Measurements from ENCODE around the gene CAPS2. TPM values are rescaled to one million over a fixed set of nuclear protein-coding genes. Genes with fewer than 3 reads are reported as not detected.

Gene CAPS2
- total and polyA plus RNA-seq, 12 donors = 1.4 to 16.0 (median 12.6) TPM

- Histone ChIP-seq H3K27me3 (no peaks in the 10 kb centered on the region), H3K27ac (no peak overlapping the region), H3K4me3 (no peak overlapping the region), H3K36me3 (no peaks in the 10 kb centered on the region), H3K9me3 (no peaks in the 10 kb centered on the region), H3K4me1 (peaks cover 0 to 8% (median 0%) of the 10 kb centered on the region in 9 donors)
- intact Hi-C loops (cut with DNase I) = no loop called here
- DNase-seq (peak in 1 of 2 donors; percentile 8), ATAC-seq (peak in 7 of 8 donors; percentile 69 to 97 (median 83))
- no peak for TF ChIP-seq CTCF (IDR thresholded peaks at IDR 0.05)
Observed at GRCh38 chr12:75364919-75365318, 34.8 kb upstream of the CAPS2 start.

- ATAC-seq (no peak), DNase-seq (no peak)
- H3K27ac ChIP-seq = no peak overlapping the region
- H3K4me1 ChIP-seq = peaks cover 0 to 8% (median 0%) of the 10 kb centered on the region in 9 donors
- H3K36me3 ChIP-seq = no peaks in the 10 kb centered on the region
- intact Hi-C loops (cut with DNase I) = no loop called here
- no peak overlapping the region for H3K4me3 ChIP-seq
- no peaks in the 10 kb centered on the region for H3K27me3 ChIP-seq
- 59 to 70% methylated on average over 1 of the region's 1 CpG for WGBS, 2 donors
- peaks cover 0 to under 1% (median 0%) of the 10 kb centered on the region in 11 donors for H3K9me3 ChIP-seq
- TF ChIP-seq CTCF (IDR thresholded peaks at IDR 0.05) = no peak
Observed at GRCh38 chr12:75361408-75361807, 31.3 kb upstream of the CAPS2 start.

GRCh38 chr12:75360920-75361319, 30.8 kb upstream of the CAPS2 start:
- ATAC-seq (no peak), DNase-seq (no peak)
- TF ChIP-seq CTCF (IDR thresholded peaks at IDR 0.05) = no peak
- H3K27ac ChIP-seq = no peak overlapping the region
- intact Hi-C loops (cut with DNase I) = no loop called here
- H3K9me3 ChIP-seq = peaks cover 0 to 5% (median 0%) of the 10 kb centered on the region in 11 donors
- no peak overlapping the region for H3K4me3 ChIP-seq
- H3K4me1 ChIP-seq = peaks cover 0 to 8% (median 0%) of the 10 kb centered on the region in 9 donors
- H3K27me3 ChIP-seq = no peaks in the 10 kb centered on the region
- no peaks in the 10 kb centered on the region for H3K36me3 ChIP-seq

- Histone ChIP-seq H3K9me3 (peaks cover 0 to 43% (median 12%) of the 10 kb centered on the region in 11 donors), H3K27me3 (no peaks in the 10 kb centered on the region), H3K36me3 (no peaks in the 10 kb centered on the region), H3K27ac (no peak overlapping the region), H3K4me1 (no peaks in the 10 kb centered on the region), H3K4me3 (no peak overlapping the region)
- DNase-seq = no peak
- no peak for TF ChIP-seq CTCF (IDR thresholded peaks at IDR 0.05)
- intact Hi-C loops (cut with DNase I) = no loop called here
- ATAC-seq = no peak
Observed at GRCh38 chr12:75354011-75354410, 23.9 kb upstream of the CAPS2 start.

All from heart right ventricle (tissue), 16 donors.